Activated CD4-positive, alpha-beta T cell treated with anti-CD3 and anti-CD28 coated beads for 24 hours (primary cell): Measurements from ENCODE around the gene GNAI1.

ENCODE experiments used
- DNase-seq, 2 donors: peaks; one replicate each; pipeline ENCODE4 v3.0.0-alpha.2; 2020; ENCODE audit warnings: low read depth in 2 of 2

Gene GNAI1

GRCh38 chr7:80253237-80253636, 118.6 kb downstream of the GNAI1 start:
- no peak for DNase-seq

GRCh38 chr7:80253653-80254052, 119.0 kb downstream of the GNAI1 start:
- DNase-seq = no peak

GRCh38 chr7:80255656-80256055, 121.0 kb downstream of the GNAI1 start:
- no peak for DNase-seq

- DNase-seq = no peak
Measured at GRCh38 chr7:80257756-80258155, 123.1 kb downstream of the GNAI1 start.

GRCh38 chr7:80260606-80261005, 126.0 kb downstream of the GNAI1 start:
- no peak for DNase-seq

GRCh38 chr7:80263333-80263732, 128.7 kb downstream of the GNAI1 start:
- no peak for DNase-seq

GRCh38 chr7:80263821-80264220, 129.2 kb downstream of the GNAI1 start:
- no peak for DNase-seq

GRCh38 chr7:80264769-80265495, 130.3 kb downstream of the GNAI1 start:
- DNase-seq = no peak

- DNase-seq = no peak
Measured at GRCh38 chr7:80272560-80273239, 138.1 kb downstream of the GNAI1 start.

- DNase-seq = no peak
Measured at GRCh38 chr7:80273327-80273726, 138.7 kb downstream of the GNAI1 start.

- no peak for DNase-seq
Measured at GRCh38 chr7:80275192-80275605, 140.6 kb downstream of the GNAI1 start.
